ENCODE data around the gene PTRH2.
"Not testable (repeated sequence)": the region's sequence is repeated elsewhere in the genome, so short reads cannot be mapped to it uniquely, and the experiment has no call there.

PTRH2 gene

DNA sequence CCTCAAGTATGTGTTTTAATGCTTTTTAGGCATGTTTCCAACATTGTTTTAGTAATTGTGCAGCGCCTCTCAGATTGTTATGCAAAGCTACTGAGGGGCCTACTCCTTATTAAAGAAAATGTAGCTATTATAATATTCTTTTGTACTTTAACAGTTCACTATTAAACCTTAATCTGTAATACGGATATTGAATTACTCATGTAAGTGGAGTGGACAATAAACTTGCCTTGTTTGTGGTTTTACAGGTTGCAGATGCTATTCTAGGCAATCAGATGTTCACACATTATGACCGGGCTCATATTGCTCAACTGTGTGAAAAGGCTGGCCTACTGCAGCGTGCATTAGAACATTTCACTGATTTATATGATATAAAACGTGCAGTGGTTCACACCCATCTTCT, 41.0 kb downstream of the PTRH2 start:
- no peak for DNase-seq

GRCh38 chr17:59656624-59657023, 50.6 kb downstream of the PTRH2 start:
- not testable (repeated sequence) for DNase-seq

GRCh38 chr17:59652119-59652518, 55.1 kb downstream of the PTRH2 start:
- DNase-seq = no peak

GRCh38 chr17:59651346-59651745, 55.9 kb downstream of the PTRH2 start:
- DNase-seq = no peak

DNA sequence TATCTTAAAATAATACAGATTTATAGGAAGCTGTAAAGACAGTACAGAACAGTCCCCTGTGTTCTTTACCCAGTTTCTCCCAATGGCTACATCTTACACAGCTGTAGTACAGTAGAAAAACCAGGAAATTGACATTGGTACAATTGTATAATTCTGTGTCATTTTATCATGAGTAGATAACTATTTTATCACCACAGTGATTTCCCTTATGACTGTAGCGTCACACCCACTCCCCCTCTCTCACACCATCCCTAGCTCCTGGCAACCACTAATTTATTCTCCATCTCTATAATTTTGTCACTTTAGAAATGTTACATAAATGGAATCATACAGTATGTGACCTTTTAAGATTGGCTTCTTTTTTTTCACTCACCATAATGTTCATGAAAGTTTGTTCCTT, 56.6 kb downstream of the PTRH2 start:
- no peak for DNase-seq

DNA sequence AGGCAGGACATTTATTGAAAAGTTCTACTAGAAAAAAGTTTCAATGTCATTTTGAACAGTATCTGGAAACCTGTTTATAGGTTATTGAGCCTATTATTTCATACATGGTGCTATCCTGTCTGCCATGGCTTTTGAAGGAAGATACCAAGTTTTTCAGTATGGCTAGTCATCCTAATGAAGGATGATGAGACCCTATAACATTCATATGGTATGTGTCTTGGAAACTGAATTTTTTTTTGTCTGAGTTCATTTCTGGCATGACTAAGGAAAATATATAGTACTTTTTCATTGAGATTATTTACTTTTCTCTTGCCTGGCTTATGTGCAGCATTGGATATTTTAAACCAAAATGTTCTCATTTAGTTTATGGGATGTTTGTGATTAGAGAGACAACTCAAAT, 57.3 kb downstream of the PTRH2 start:
- DNase-seq = no peak
